Effector memory CD4-positive, alpha-beta T cell (primary cell): Measurements from ENCODE around the gene FSTL4.
"Not testable (repeated sequence)": the region's sequence is repeated elsewhere in the genome, so short reads cannot be mapped to it uniquely, and the experiment has no call there.

Source experiments
- DNase-seq, 3 donors: peaks; one replicate each; pipeline ENCODE4 v3.0.0-alpha.2; 2020
- H3K27ac ChIP-seq: 2 replicates; pipeline ENCODE4 v1.7.0; 2013; ENCODE audit warnings: mild to moderate bottlenecking, low read length, moderate library complexity; ENCODE audit not compliant: insufficient read depth, poor library complexity, severe bottlenecking
- H3K27me3 ChIP-seq: replicated peaks from 2 replicates; pipeline ENCODE4 v1.7.0; 2013; ENCODE audit warnings: mild to moderate bottlenecking, low read length; ENCODE audit not compliant: insufficient read depth, control insufficient read depth, poor library complexity, severe bottlenecking
- H3K36me3 ChIP-seq: 2 replicates; pipeline ENCODE4 v1.7.0; 2013; ENCODE audit warnings: mild to moderate bottlenecking, low read length, moderate library complexity; ENCODE audit not compliant: control insufficient read depth, insufficient read depth
- H3K4me1 ChIP-seq: 2 replicates; pipeline ENCODE4 v1.7.0; 2013; ENCODE audit warnings: low read length, mild to moderate bottlenecking; ENCODE audit not compliant: control insufficient read depth, insufficient read depth, poor library complexity, severe bottlenecking
- H3K4me3 ChIP-seq: 2 replicates; pipeline ENCODE4 v1.7.0; 2013; ENCODE audit warnings: low read length, low read depth, mild to moderate bottlenecking; ENCODE audit not compliant: insufficient read depth, poor library complexity, severe bottlenecking
- H3K9me3 ChIP-seq: 2 replicates; pipeline ENCODE4 v1.7.0; 2013; ENCODE audit warnings: mild to moderate bottlenecking, low read length, moderate library complexity; ENCODE audit not compliant: control insufficient read depth

The FSTL4 gene

DNA sequence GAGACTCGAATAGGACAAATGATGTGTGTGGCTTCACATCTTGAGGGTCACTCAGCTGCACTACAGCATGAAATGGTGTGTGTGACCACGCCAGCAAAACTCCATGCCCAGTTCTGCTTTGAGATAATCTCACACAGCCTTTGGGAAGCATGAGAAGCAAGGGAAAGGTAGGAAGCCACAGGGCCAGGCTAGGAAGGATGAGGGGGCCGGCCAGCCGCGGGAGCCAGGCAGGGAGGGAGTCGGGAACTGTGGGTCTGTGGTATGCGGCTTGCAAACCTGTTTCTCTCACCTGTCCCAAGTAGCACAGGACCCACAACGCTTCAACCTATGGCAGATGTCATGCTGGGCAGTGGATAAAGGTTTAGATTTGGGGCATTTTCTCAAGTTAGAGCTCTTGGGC is 418.5 kb downstream of the FSTL4 start:
- H3K4me1 ChIP-seq: no peaks in the 10 kb centered on the region
- no peak for DNase-seq
- no peak overlapping the region for H3K27ac ChIP-seq
- H3K9me3 ChIP-seq: no peaks in the 10 kb centered on the region
- H3K4me3 ChIP-seq: no peak overlapping the region
- no peaks in the 10 kb centered on the region for H3K27me3 ChIP-seq
- no peaks in the 10 kb centered on the region for H3K36me3 ChIP-seq

DNA sequence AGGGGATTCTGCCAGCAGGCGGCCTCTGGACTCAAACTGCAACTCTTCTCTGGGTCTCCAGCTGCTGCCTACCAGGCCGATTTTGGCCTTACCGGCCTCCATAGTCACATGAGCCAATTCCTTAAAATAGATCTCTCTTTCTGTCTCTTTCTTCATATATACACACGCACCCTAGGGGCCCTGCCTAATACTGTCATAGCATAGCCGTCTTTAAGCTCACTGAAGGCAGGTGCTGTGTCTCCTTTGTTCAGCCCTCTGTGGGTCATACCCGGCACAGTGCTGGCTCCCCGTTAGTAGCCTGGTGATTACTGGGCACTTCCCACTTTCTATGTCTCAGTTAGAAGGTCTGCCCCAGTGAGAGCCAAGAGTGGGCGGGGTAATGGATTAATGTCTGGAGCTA is 419.6 kb downstream of the FSTL4 start:
- no peaks in the 10 kb centered on the region for H3K9me3 ChIP-seq
- no peaks in the 10 kb centered on the region for H3K27me3 ChIP-seq
- no peak overlapping the region for H3K4me3 ChIP-seq
- DNase-seq: no peak
- H3K27ac ChIP-seq: no peak overlapping the region
- no peaks in the 10 kb centered on the region for H3K36me3 ChIP-seq
- H3K4me1 ChIP-seq: no peaks in the 10 kb centered on the region

DNA sequence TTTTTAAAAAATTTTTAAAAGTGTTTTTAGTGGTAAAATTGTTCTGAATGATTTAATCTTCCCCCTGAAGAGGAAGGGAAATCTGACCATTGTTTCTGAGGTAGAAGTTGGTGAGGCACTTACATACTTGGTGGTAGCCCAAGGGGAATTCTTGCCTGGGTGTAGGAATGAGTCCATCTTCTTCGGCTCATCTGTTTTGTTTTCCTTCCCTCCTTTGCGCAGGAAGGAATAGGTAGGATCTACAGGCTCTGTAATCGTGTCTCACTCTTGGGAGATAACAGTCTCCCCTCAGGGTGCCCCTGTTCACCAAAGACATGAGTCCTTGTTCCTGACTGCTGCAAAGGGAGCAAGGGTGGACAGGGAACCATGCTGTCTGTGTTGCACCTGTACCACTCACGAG is 422.5 kb downstream of the FSTL4 start:
- no peaks in the 10 kb centered on the region for H3K9me3 ChIP-seq
- H3K4me3 ChIP-seq: no peak overlapping the region
- no peaks in the 10 kb centered on the region for H3K36me3 ChIP-seq
- H3K4me1 ChIP-seq: no peaks in the 10 kb centered on the region
- DNase-seq: no peak
- H3K27ac ChIP-seq: no peak overlapping the region
- no peaks in the 10 kb centered on the region for H3K27me3 ChIP-seq

DNA sequence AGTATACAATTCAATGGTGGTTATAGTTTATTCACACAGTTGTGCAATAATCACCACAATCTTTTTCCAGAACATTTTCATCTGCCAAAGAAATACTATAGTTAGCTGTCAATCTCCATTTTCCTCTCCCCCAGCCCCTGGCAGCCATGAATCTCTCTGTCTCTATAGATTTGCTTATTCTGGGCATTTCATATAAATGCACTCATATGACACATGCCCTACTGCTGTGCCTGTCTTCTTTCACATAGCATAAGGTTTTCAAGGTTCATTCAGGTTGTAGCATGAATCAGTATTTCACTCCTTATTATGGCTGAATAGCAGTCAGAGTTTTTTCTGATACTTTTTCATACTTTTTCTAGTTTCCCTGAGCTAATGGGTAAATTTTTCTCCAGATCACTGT is 432.9 kb downstream of the FSTL4 start:
- DNase-seq: no peak
- no peak overlapping the region for H3K4me3 ChIP-seq

DNA sequence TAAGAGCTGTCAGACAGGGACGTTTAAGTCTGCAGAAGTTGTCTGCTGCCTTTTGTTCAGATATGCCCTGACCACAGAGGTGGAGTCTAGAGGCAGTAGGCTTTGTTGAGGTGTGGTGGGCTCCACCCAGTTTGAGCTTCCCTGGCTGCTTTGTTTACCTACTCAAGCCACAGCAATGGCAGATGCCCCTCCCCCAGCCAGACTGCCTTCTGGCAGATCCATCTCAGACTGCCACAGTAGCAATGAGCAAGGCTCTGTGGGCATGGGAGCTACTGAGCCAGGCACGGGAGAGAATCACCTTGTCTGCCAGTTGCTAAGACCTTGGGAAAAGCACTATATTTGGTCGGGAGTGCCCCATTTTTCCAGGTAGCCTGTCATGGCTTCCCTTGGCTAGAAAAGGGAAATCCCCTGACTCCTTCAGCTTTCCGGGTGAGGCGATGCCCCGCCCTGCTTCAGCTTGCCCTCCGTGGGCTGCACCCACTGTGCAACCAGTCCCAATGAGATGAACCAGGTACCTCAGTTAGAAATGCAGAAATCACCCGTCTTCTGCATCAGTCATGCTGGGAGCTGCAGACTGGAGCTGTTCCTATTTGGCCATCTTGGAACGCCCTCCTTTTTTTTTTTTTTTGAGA is 441.5 kb downstream of the FSTL4 start:
- peak overlapping the region; percentile 42 for H3K27ac ChIP-seq
- peak; percentile 28 to 66 (median 54) for DNase-seq

More for the DNA sequence above, 432.9 kb downstream of the FSTL4 start:
- Histone ChIP-seq H3K36me3 (no peaks in the 10 kb centered on the region), H3K9me3 (no peaks in the 10 kb centered on the region), H3K4me1 (no peaks in the 10 kb centered on the region), H3K27me3 (no peaks in the 10 kb centered on the region), H3K27ac (no peak overlapping the region)

DNA sequence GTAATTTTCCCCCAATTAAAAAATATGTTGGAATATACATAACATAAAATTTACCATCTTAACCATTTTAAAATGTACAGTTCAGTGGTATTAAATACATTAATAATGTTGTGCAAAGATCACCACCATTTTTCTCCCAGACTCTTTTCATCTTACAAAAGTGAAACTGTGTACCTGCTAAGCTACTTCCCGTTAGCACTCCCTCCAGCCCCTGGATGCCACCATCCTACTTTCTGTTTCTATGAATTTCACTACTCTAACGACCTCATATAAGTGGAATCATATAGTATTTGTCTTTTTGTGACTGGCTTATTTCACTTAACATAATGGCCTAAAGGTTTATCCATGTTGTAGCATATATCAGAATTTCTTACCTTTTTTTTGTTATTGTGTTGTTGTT is 447.6 kb downstream of the FSTL4 start:
- H3K4me3 ChIP-seq: no peak overlapping the region
- no peaks in the 10 kb centered on the region for H3K9me3 ChIP-seq
- no peak for DNase-seq
- no peaks in the 10 kb centered on the region for H3K27me3 ChIP-seq
- H3K36me3 ChIP-seq: no peaks in the 10 kb centered on the region
- H3K27ac ChIP-seq: no peak overlapping the region
- H3K4me1 ChIP-seq: no peaks in the 10 kb centered on the region

More for the DNA sequence above, 441.5 kb downstream of the FSTL4 start:
- H3K27me3 ChIP-seq, H3K9me3 ChIP-seq, H3K36me3 ChIP-seq, H3K4me1 ChIP-seq: not testable (repeated sequence)
- peak overlapping the region; percentile 31 for H3K4me3 ChIP-seq

DNA sequence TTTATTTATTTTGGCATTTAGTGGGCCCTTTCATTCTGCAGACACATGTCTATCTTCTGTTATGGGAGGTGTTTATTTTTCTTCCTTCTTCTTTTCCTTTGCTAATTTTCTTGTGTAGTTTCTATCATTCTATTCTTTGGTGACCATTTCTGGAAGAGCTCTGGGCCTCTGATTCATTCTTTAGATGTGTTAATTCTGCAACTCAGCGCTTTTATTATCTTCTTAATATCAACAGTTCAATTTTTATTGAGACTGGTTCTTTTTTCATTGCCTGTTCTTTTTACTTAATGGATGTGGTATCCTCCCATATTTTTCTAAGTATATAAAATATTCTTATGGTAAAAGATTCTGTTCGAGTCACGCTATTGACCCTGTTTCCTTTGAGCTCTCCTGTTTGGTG is 448.5 kb downstream of the FSTL4 start:
- DNase-seq: no peak
- H3K27me3 ChIP-seq: no peaks in the 10 kb centered on the region

DNA sequence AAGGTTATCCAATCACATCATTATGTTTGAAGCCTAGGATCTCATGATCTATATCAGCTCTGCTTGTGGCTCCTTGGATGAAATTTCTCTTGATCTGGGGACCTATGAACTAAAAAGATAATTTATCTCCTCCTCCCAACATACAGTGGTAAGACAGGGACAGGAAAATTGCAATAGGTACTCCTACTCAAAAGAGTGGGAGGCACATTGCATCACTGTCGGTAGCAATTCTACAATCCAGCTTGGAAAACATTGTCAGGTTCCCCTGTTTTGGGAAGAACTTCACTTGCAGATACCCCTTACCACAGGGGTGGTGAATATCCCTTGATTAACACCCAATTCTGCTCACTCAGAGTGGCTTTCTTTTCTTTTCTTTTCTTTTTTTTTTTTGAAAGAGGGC is 452.8 kb downstream of the FSTL4 start:
- H3K27ac ChIP-seq: no peak overlapping the region
- DNase-seq: no peak
- no peaks in the 10 kb centered on the region for H3K27me3 ChIP-seq
- no peak overlapping the region for H3K4me3 ChIP-seq
- H3K36me3 ChIP-seq: no peaks in the 10 kb centered on the region
- H3K4me1 ChIP-seq: no peaks in the 10 kb centered on the region
- no peaks in the 10 kb centered on the region for H3K9me3 ChIP-seq

More for the DNA sequence above, 448.5 kb downstream of the FSTL4 start:
- Histone ChIP-seq H3K9me3 (no peaks in the 10 kb centered on the region), H3K27ac (no peak overlapping the region), H3K36me3 (no peaks in the 10 kb centered on the region), H3K4me1 (no peaks in the 10 kb centered on the region), H3K4me3 (no peak overlapping the region)

DNA sequence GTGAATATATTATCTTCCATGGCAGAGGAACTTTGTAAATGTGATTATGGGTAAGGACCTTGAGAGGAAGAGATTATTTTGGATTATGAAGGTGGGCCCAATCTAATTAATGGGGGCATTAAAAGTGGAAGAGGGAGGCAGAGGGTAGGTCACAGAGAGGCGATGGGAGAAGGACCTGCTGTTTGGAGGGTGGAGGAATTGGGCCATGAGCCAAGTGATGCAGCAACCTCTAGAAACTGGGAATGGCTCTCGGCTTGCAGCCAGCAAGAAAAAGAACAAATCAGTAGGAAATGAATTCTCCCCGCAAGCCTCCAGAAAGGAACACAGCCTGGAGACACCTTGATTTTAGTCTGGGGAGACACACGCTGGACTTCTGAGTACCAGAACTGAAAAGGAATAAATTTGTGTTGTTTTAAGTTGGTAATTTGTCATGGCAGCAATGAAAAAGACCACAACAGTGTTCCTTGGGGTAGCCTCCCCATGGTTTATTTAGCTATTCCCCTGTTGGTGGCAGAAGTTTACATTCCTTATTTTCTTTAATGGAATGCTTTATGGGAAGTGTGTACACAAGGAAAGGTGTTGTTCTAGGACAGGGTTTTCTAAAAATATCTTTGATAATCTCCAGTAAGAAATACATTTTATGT is 456.9 kb downstream of the FSTL4 start:
- no peaks in the 10 kb centered on the region for H3K36me3 ChIP-seq
- H3K27me3 ChIP-seq: no peaks in the 10 kb centered on the region
- H3K9me3 ChIP-seq: no peaks in the 10 kb centered on the region
- H3K27ac ChIP-seq: no peak overlapping the region
- H3K4me3 ChIP-seq: no peak overlapping the region
- no peak for DNase-seq
- no peaks in the 10 kb centered on the region for H3K4me1 ChIP-seq

DNA sequence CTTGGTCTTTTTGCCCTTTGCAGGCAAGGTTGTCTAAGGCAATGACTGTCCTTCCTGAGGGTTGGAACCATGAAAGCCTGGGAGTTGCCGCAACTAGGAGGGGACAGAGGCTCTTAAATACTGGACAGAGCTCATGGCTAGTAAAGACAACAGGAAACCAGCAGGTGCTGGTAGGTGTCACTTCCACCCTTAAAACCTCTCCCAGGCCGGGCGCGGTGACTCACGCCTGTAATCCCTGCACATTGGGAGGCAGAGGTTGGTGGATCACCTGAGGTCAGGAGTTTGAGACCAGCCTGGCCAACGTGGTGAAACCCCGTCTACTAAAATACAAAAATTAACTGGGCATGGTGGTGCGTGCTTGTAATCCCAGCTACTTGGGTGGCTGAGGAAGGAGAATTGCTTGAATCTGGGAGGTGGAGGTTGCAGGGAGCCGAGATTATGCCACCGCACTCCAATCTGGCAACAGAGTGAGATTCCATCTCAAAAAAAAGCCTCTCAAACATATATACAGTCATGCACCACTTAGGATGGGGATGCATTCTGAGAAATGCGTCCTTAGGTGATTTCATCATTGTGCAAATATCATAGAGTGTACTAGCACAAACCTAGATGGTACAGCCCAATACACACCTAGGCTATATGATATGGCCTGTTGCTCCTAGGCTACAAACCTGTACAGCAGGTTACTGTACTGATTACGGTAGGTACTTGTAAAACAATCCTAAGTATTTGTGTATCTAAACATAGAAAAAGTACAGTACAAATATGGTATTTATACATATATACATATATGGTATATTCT is 457.9 kb downstream of the FSTL4 start:
- Histone ChIP-seq H3K4me3 (no peak overlapping the region), H3K27me3 (no peaks in the 10 kb centered on the region), H3K27ac (no peak overlapping the region), H3K9me3 (no peaks in the 10 kb centered on the region), H3K36me3 (no peaks in the 10 kb centered on the region), H3K4me1 (no peaks in the 10 kb centered on the region)
- DNase-seq: no peak
